ENCODE data around the gene GGPS1.
"Not testable (repeated sequence)": the region's sequence is repeated elsewhere in the genome, so short reads cannot be mapped to it uniquely, and the experiment has no call there.

The GGPS1 gene

DNA sequence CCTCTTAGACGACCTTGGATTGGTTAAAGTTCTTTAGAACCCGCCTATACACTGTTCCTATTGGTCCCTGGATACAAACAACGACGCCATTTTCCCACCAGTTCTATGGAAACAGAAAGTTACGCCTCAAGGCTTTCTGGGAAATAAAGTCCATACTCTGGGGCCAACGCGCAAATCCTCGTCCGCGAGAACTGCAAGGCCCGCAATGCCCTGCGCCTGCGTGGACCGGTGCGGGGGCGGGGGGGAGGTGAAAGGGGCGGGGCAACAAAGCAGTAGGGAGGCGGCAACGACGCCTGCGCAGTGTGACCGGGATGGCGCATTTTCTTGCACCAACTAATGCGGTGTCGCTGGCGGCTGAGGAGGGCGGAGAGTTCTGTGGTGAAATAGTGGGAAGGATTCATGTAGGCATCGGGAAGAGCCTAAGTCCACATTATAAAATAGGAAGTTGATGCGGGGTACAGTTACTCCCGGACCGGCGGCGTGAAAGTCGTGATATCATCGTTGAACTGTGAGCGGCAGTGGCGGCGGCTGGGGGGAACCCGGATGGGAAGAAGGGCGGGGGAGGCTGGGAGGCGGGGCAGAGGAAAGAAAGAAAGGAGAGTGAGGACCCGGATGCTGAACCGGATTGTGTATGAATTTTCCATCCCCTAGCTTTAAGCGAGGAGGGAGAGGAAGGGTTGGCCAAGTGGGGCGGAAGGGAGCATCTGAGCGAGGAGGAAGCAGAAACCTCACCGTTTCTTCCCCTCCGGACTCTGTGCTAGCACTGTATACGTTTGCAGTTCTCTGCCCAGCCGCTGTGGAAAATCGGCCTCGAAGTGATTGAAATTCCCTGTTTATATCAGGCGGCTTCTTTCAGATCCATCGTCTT lies at the start of gene GGPS1:
Gene GGPS1 (plus strand): TSS at position 300 of the 868 bp plus-strand sequence. CDS start 6,695 bp downstream, outside the sequence.
- peak; percentile 100 for DNase-seq (ENCODE audit: low spot score)

DNA sequence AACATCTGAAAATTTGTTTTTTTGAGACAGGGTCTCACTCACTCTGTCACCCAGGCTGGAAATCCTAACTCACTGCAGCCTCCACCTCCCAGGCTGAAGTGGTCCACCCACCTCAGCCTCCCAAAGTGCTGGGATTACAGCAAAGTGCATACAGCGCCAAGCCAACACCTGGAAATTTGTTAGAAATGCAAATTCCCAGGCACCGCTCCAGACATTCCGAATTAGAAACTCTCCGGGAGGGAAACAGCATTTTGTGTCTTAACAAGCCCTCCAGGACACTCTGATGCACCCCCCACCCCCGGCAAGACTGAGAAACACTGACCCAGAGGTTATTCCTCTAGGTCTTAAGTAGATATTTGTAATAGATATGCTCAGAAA lies 49.5 kb upstream of the GGPS1 start:
- no peak for DNase-seq (ENCODE audit: low spot score)

DNA sequence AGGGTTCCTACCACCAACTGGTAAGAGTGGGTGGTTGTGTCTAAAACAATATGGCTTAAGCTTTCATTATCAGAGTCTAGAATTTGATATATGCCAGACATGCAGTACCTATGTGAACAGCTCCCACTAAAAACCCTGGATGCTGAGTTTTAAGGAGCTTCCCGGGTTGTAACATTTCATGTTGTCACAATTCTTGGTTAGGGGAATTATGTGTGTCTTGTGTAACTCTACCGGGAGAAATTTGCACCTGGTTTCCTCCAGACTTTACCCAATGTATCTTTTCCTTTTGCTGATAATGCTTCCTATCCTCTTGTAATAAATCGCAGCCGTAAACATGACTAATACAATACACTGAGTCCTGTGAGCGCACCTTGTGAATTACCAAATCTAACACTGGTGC lies 48.7 kb upstream of the GGPS1 start:
- DNase-seq (ENCODE audit: low spot score) = no peak

DNA sequence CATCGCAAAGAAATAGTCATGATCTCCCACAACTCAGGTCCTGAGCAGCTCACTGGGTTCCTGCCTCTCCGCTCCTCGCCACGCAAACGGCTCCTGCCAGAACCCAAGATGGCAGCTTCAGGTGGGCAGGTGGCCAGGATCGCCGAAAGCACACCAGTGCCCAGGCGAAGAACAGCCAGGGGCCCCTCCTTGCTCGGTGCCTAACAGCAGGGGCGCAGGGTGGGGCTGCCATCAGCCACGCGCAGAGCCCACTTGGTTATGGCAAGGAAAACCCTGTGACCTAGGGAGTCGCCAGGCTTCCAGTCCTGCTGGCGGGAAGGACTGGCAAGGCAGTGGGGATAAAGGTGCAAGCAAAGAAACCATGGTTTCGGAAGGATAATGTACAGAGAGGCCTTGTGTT lies 47.9 kb upstream of the GGPS1 start:
- DNase-seq (ENCODE audit: low spot score) = no peak

DNA sequence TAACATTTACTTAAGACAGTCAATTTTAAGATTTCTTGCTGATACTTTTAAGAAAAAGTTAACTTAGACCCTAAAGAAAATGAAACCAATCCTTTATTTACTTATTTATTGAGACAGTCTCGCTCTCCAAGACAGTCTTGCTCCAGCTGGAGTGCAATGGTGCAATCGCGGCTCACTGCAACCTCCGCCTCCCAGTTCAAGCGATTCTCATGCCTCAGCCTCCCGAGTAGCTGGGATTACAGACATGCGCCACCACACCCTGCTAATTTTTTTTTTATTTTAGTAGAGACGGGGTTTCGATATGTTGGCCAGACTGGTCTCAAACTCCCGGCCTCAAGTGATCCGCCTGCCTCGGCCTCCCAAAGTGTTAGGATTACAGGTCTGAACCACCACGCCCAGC lies 44.7 kb upstream of the GGPS1 start:
- DNase-seq (ENCODE audit: low spot score) = not testable (repeated sequence)

DNA sequence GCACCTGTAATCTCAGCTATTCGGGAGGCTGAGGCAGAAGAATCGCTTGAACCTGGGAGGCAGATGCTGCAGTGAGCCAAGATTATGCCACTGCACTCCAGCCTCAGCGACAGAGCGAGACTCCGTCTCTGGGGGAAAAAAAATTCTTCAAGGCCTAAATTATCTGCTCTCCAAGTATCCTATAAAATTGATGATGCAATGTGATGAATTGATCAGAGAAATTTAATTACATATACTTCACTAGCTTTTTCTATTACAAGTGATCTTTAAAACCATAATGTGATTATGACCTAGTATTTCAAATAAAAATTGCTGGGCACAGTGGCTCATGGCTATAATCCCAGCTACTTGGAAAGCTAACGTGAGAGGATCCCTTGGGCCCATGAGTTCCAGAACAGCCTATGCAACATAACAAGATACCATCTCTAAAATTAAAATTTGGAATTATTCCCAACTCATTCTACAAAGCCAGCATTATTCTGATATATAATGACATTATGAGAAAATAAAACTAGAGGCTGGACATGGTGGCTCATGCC lies 44.1 kb upstream of the GGPS1 start:
- DNase-seq (ENCODE audit: low spot score) = no peak

DNA sequence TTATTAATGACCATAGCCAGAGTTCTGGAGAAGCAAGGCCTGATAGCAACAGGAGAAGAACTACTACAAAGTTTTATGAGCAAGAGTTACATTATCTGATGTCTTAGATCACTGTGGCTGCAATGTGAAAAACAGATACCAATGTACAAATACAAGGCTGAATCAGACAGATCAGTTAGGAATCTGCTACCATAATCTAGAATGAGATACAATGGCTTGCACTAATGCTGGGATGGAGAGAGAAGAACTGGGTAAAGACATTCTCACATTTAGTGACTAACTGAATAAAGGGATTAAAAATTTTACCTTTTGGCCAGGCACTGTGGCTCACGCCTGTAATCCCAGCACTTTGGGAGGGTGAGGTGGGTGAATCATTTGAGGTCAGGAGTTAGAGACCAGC lies 41.7 kb upstream of the GGPS1 start:
- DNase-seq (ENCODE audit: low spot score) = no peak

DNA sequence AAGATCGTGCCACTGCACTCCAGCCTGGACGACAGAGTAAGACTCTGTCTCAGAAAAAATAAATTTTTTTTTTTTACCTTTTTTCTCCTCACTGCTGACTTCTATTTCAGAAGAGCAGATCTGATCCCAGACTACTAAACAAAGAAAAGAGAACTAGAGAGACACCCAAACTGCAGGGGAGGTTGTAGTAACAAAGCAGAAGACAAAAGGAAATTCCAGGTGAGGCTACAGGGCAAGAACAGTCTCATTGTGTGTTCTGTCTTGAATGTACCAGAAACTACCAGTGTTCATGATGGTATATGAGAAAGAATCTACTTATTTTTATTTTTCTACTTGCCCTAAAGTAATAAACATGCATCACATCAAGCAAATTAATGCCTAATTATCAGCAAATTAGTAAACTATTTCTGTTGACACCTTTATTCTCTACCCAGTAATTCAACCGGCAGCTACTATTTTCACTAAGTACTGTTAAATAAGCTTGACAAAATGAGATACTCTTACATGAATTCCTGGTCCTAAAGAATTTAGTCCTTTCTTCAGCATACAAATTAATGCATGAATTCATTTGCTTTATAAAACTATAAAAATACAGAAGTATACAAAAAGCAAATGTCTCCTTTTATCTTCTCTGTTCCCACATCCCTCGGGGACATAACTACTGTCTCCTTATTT lies 41.0 kb upstream of the GGPS1 start:
- no peak for DNase-seq (ENCODE audit: low spot score)

DNA sequence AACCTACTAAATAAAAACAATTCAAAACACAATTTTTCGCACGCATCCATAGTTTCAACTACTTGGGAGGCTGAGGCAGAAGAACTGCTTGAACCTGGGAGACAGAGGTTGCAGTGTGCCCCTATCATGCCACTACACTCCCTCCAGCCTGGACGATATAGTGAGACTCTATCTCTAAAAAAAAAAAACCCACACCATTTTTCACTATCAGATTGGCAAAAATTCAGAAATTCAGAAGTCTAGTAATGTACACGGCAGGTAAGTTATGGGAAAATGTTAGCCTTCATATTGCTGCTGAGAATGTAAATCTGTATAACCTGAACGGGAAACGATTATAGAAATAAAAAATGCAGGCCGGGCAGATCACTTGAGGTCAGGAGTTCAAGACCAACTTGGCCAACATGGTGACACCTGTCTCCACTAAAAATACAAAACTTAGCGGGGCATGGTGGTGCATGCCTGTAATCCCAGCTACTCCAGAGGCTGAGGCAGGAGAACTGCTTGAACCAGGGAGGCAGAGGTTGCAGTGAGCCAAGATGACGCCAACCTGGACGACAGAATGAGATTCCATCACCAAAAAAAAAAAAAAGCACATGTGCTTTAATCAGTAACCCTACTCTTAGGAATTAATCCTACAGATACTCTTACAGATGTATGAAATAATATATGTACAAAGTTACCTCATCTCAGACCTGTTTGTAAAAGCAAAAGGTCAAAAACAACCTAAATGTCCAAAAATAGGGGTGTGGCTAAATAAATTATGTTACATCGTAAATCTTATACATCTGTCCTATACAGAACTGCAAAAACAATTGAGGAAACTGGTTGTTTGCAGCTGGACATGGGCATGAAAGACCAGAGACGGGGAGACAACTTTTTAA lies 38.3 kb upstream of the GGPS1 start:
- DNase-seq (ENCODE audit: low spot score) = no peak

DNA sequence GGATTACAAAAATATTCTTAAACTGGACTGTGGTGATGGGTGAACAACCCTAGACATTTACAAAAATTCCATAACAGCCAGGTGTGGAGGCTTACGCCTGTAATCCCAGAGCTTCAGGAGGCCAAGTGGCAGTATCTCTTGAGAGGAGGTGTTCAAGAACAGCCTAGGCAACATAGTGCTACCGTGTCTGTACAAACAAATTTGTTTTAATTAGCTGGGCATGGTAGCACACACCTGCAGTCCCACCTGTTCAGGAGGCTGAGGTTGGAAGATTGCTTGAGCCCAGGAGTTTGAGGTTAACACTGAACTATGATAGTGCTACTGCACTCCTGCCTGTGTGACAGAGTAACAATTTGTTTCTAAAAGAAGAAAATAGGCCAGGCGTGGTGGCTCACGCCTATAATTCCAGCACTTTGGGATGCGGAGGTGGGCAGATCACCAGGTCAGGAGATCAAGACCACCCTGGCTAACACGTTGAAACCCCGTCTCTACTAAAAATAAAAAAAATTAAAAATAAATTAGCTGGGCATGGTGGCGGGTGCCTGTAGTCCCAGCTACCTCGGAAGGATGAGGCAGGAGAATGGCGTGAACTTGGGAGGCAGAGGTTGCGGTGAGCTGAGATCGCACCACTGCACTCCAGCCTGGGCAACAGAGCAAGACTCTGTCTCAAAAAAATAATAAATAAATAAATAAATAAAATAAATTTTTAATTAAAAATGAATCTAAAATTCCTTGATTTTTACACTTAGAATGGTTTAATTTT lies 37.4 kb upstream of the GGPS1 start:
- DNase-seq (ENCODE audit: low spot score) = no peak

DNA sequence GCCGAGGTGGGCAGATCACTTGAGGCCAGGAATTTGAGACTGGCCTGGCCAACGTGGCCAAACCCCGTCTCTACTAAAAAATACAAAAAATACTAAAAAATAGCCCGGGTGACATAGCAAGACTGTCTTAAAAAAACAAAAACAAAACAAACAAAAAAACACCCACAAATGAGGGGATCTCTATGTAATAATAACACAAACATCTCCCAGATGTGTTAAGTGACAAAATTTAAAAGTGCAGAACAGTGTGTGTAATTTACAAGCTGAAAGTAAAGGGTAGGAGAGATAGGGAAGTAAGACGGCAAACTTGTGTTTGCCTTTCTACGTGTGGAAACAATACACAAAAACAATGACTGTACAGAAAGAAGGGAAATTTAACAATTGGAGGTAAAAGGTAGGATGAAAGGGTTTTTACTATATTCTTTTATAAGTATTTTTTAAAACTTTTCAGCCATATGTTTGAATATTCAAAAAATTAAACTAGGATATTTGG lies 36.7 kb upstream of the GGPS1 start:
- no peak for DNase-seq (ENCODE audit: low spot score)

DNA sequence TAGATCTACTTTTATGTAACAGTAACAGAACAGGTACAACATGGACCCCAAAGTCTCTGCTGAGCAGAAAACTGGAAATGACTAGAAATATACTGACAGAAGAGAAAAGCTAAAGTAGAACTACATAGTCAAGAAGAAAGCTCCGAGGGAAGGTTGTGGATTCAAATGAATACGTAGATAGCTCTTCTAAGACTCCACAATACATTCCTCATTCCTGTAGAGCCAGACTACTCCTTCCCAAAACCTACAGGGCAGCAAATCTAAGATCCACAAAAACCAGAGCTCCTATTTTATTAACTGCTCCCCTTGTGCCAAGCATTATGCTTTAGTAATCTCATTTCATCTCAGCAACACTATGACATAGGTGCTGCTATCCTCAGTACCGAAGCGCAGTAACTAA lies 35.6 kb upstream of the GGPS1 start:
- DNase-seq (ENCODE audit: low spot score) = no peak

DNA sequence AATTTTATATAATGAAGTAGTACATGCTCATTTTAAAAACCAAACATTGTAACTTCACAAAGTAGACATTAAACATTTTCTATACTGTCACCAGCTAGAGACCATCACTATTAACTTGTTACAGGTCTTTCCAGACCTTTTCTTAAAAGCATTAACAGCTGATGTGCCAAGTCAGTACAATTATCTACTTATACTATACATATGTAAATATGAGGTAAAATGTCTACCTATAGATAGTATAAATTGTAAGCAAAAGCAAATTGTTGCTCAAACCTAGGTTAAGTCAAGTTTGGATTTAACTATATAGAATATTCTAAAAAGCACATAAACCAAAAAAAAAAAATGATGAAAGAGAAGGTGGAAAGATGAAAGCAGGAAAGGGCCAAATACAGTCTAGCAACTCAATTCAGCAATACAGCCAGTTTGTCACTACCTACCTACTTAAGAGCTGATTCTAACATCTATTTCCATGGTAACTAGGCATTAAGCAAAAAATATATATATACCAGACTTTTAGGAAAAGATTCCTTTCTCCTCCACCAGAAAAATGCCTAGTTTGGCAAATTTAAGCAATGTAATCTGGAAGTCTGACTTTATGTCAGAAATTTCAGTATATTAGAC lies 34.9 kb upstream of the GGPS1 start:
- no peak for DNase-seq (ENCODE audit: low spot score)

DNA sequence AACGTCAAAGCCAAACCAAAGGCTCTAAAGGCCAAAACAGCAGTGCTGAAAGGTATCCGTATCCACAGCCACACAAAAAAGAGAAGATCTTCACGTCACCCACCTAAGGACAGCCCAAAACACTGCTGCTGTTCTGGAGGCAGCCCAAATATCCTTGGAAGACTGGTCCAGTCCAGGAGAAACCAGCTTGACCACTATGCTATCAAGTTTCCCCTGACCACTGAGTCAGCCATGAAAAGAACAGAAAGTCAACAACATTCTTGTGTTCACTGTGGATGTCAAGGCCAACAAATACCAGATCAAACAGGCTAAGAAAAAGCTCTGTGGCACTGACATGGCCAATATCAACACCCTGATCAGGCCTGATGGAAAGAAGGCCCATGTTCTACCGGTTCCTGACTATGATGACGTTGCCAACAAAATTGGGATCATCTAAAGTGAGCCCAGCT lies 32.4 kb upstream of the GGPS1 start:
- no peak for DNase-seq (ENCODE audit: low spot score)

DNA sequence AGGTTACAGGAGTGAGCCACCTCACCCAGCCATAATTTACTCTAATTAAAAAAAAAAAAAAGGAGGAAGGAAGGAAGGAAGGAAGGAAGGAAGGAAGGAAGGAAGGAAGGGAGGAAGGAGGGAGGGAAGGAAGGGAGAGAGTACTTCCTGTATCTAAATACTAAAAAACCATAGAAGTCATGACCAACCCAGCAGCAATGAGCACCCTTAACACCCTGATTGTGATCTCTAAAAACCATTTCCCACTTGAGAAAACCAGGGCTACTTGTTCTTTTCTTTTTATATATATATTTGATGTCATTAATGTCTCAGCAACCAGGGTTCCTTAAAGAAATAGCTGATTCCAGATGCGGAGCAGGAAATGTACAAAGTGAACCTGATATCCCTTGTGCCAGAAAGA lies 31.6 kb upstream of the GGPS1 start:
- no peak for DNase-seq (ENCODE audit: low spot score)

DNA sequence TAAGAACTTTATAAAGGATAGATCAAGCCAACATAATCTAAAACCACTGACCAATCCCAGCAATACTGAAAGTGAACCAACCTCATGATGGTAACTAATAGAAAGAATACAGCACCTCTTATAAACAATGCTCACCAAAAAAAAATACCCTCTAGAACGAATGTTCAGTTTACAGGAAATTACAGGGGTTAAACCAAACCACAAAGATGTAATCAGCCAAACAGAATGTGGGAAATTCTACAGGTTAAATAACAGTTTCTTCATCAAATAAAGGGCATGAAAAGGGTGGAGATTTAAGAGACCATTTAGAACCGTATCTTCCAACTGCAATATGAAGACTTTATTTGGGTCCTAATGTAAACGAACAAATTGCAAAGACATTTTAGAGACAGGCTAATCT lies 30.8 kb upstream of the GGPS1 start:
- no peak for DNase-seq (ENCODE audit: low spot score)

DNA sequence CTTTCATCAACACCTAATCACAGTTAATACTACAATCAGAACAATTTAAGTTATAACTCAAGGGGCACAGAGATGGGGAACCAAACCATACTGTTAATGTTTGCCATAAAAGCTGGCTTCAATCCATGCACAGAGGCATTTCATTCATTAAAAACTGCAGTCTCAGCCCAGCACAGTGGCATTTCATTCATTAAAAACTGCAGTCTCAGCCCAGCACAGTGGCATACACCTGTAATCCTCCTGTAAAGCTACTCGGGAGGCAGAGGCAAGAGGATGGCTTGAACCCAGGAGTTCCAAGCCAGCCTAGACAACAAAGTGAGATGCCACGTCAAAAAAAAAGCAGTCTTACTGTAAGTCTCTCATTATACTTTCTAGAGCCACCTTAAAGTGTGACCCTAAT lies 29.6 kb upstream of the GGPS1 start:
- DNase-seq (ENCODE audit: low spot score) = no peak

DNA sequence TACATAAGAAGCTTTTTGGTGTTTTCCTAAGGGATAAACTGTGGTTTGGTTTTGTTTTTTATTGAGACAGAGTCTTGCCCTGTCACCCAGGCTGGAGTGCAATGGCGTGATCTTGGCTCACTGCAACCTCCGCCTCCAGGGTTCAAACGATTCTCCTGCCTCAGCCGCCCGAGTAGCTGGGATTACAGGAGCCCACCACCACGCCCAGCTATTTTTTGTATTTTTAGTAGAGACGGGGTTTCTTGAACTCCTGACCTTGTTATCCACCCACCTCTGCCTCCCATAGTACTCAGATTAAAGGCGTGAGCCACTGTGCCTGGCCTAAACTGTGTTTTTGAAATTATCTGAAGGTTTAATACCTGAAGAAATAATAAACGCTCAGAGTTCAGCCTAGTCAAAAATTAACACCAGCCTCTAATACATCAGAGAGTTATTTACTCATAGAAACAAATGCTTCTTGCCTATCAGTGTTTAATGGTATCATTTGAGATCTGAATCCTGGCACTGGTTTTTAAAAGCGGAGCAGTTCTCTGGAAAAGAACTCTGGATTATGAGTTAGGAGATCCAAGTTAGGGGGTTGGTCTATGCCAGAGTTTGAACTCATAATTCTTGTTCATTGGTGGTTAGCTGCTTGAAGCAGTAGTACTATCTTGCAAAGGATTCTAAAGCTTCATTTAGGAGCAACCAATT lies 29.1 kb upstream of the GGPS1 start:
- DNase-seq (ENCODE audit: low spot score) = no peak

DNA sequence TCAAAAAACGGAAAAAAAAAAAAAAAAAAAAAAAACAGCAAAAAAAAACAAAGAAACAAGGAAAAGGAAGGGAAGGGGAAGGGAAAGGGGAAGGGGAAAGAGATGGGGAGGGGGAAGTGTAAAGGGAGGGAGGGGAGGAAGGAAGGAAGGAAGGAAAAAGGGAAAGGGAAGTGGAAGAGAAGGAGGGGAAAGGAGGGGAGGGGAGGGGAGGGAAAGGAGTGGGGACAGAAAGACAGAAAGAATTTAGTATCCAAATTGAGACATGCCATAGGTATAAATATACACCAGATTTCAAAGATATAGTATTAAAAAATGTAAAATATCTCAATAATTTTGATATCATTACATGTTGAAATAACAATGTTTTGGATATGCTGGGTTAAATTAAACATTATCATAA lies 26.2 kb upstream of the GGPS1 start:
- no peak for DNase-seq (ENCODE audit: low spot score)

Measured in globus pallidus (tissue), 1 donor.